GM12878 (cell line): ENCODE data around the gene ADARB1. TPM values are rescaled to one million over a fixed set of nuclear protein-coding genes. Genes with fewer than 3 reads are reported as not detected.

Source experiments
- ATAC-seq: fragments of 200-7000 bp; cut with Tn5 transposase; 3 replicates; pipeline ENCODE4 v1.9.1; 2020; ENCODE audit warnings: mild to moderate bottlenecking, moderate library complexity
- BruUV-seq: library from RNA; stranded (reverse); fragments of 400-500 nt; replicated peaks from 2 replicates; lab custom pipeline; 2021; lab: Mats Ljungman, UMichigan
- CTCF ChIA-PET: fragments of 300-600 bp; sonication (Branson Sonifier 250); formaldehyde crosslinking; extraction: SDS; loops from one replicate; lab custom pipeline; 2021; ENCODE audit warnings: inconsistent platforms; lab: Yijun Ruan, JAX
- POLR2A ChIA-PET: fragments of 350-600 bp; formaldehyde crosslinking; extraction: SDS; loops from one replicate; lab custom pipeline; 2021; ENCODE audit warnings: inconsistent platforms; lab: Charles Lee
- RAD21 ChIA-PET: fragments of 300-600 bp; sonication (Branson Sonifier 250); formaldehyde crosslinking; loops from one replicate; lab custom pipeline; 2023; ENCODE audit warnings: antibody characterized with exemption; ENCODE audit not compliant: unreplicated experiment; lab: Charles Lee
- SMC1A ChIA-PET: fragments of 300-600 bp; sonication (Branson Sonifier 250); formaldehyde crosslinking; loops from one replicate; lab custom pipeline; 2023; ENCODE audit not compliant: unreplicated experiment, uncharacterized antibody; lab: Charles Lee
- DNase-seq: peaks from one replicate; pipeline ENCODE4 v3.0.0-alpha.2; 2011; ENCODE audit warnings: low read depth, low spot score
- FAIRE-seq: peaks from 3 replicates; lab custom pipeline; 2011; peaks lifted over from hg19 to GRCh38; lab: Jason Lieb, UNC
- H2AFZ ChIP-seq: 2 replicates; pipeline ENCODE4 v1.6.0; 2011; ENCODE audit warnings: low read depth, low read length, control low read depth; ENCODE audit not compliant: control insufficient read depth
- H3K27ac ChIP-seq: 2 replicates; pipeline ENCODE4 v1.5.1; 2011; ENCODE audit warnings: control low read depth; ENCODE audit not compliant: control insufficient read depth, insufficient read depth
- H3K27me3 ChIP-seq, 2 experiments: replicated peaks in 1 of 2; 2 replicates each; pipeline versions ENCODE4 v1.6.0 to v1.6.1; 2011; ENCODE audit warnings: low read length in 1 of 2; ENCODE audit not compliant: control insufficient read depth in 2 of 2, insufficient read depth in 2 of 2
- H3K36me3 ChIP-seq, 2 experiments: 2 replicates each; pipeline ENCODE4 v1.5.1; 2011; ENCODE audit warnings: low read length in 1 of 2; ENCODE audit not compliant: control insufficient read depth in 2 of 2, insufficient read depth in 2 of 2
- H3K4me1 ChIP-seq: 2 replicates; pipeline ENCODE4 v1.6.1; 2011; ENCODE audit warnings: mild to moderate bottlenecking, low read length, moderate library complexity, mixed read lengths; ENCODE audit not compliant: control insufficient read depth, insufficient read depth
- H3K4me2 ChIP-seq: 2 replicates; pipeline ENCODE4 v1.6.0; 2011; ENCODE audit warnings: control low read depth; ENCODE audit not compliant: control insufficient read depth, insufficient read depth
- H3K4me3 ChIP-seq: fragments of 200-600 bp; sonication (generic); 2 replicates; pipeline ENCODE4 v1.5.1; 2016
- H3K79me2 ChIP-seq: 2 replicates; pipeline ENCODE4 v1.6.0; 2011; ENCODE audit warnings: low read length; ENCODE audit not compliant: control insufficient read depth, insufficient read depth
- H3K9ac ChIP-seq: 2 replicates; pipeline ENCODE4 v1.8.0; 2011; ENCODE audit warnings: low read length, control low read depth, mixed read lengths; ENCODE audit not compliant: control insufficient read depth, insufficient read depth
- H3K9me3 ChIP-seq: replicated peaks from 3 replicates; pipeline ENCODE4 v1.5.1; 2011; ENCODE audit warnings: mild to moderate bottlenecking, low read length; ENCODE audit not compliant: control insufficient read depth, insufficient read depth
- H4K20me1 ChIP-seq: 2 replicates; pipeline ENCODE4 v1.6.0; 2011; ENCODE audit not compliant: control insufficient read depth, insufficient read depth
- RUNX3 ChIP-seq: IDR thresholded peaks from 2 replicates; pipeline ENCODE4 v1.6.1; 2012; ENCODE audit warnings: low read length, inconsistent platforms
- WGBS: methylation state at CpG from one replicate; pipeline ENCODE4 v1.1.6; 2016; ENCODE audit warnings: low lambda C conversion rate; ENCODE audit not compliant: insufficient replicate concordance, insufficient coverage; ENCODE audit errors: missing lambda C conversion rate; 5-methylcytosine and 5-hydroxymethylcytosine counted together
- in situ Hi-C: fragments of 300-500 bp; cut with MboI; formaldehyde crosslinking; loops from 9 replicates; pipeline ENCODE4 v1.14.3; 2018; ENCODE audit warnings: mixed read lengths
- intact Hi-C: fragments of 100-400 bp; cut with micrococcal nuclease; formaldehyde crosslinking; loops from one replicate; pipeline ENCODE4 v1.14.2; 2022; ENCODE audit not compliant: unreplicated experiment
- polyA plus RNA-seq, 11 experiments: library from polyadenylated mRNA; depleted of rRNA in 4 of 11; unstranded in 6 of 11; stranded (reverse) in 5 of 11; fragments of >200 nt; fragmentation: Nextera tagmentation in 4 of 11; fragmentation: Illumina TruSeq in 1 of 11; extraction: Ambion mirVana in 4 of 11; extraction: Trizol in 1 of 11; gene quantifications; 1 replicate in 1 of 11; 2 replicates in 10 of 11; pipeline versions ENCODE4 v1.2.1 to v1.2.3, GENCODE V29; 2011 to 2016; ENCODE audit warnings: inconsistent platforms in 2 of 11, missing spikeins in 2 of 11, low read depth in 1 of 11
- total RNA-seq, 4 experiments: library from RNA; depleted of rRNA in 3 of 4; stranded (reverse); fragments of >200 nt in 3 of 4; fragmentation: Illumina TruSeq in 1 of 4; extraction: Trizol in 1 of 4; gene quantifications; 2 replicates each; pipeline versions ENCODE4 v1.2.1 to v1.2.3, GENCODE V29; 2013 to 2021
- TF ChIP-seq, protein P1 (sequence below): fragments of 450-650 bp; IDR thresholded peaks from 2 replicates; pipeline ENCODE4 v1.6.1; 2016; ENCODE audit warnings: mild to moderate bottlenecking

ADARB1 gene
- total and polyA plus RNA-seq, 10 of the 15 experiments (the other 5 are each of a cell fraction or from before 2014, with no cell fraction given): 5.7 to 61.7 (median 25.3) TPM

DNA sequence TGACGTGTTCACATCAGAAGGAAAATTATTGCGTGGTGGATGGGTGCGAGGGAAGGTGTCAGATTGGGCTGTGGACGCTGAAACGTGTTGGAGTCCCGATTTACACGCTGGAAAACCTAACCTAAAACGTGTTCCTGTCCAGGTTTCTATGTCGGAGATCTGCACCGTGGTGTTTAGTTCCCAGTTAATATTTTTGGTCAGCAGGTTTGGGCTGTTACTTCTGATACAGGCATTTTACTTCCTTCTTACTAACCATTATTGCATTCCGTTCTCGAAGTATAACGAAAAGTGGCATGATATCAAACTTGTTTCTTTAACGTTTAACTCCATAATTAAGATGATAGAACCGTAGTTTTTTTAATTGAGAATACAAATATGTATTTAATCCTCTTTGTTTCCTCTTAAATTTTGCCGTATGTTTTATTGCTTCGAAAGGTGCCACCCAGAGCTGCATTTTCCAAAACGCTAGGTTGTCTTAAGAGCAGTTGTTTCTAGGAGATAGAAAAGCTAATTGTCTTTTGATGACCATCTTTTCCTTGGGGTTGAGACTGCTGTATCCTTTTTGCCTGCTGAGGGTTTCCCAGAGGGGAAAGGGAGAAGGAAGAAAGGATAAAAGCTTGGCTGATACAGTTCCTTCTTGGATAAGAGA, 1.3 kb downstream of the ADARB1 start:
- Histone ChIP-seq H3K9me3 (no peaks in the 10 kb centered on the region; the same call in 2 of the 3 replicates), H4K20me1 (no peaks in the 10 kb centered on the region), H2AFZ (no peak overlapping the region), H3K4me2 (peak overlapping the region; percentile 81), H3K4me1 (0 out of 2 replicates have a peak, but pooled peaks cover 5% of the 10 kb centered on the region), H3K36me3 (no peaks in the 10 kb centered on the region)
- ChIA-PET SMC1A (interaction anchor here (2.1 to 6.4 kb wide), 7 partner anchors 11 to 62 kb away, joined by 9 to 77 read pairs (median 13); no protein-coding TSS in a partner anchor), POLR2A (interaction anchor here (1.0 to 1.7 kb wide), 5 partner anchors 10 to 148 kb away, joined by 3 to 9 read pairs (median 4); no protein-coding TSS in a partner anchor)
- intact Hi-C loops: no loop called here
- TF ChIP-seq RUNX3: no peak
- TF ChIP-seq, protein P1, sequence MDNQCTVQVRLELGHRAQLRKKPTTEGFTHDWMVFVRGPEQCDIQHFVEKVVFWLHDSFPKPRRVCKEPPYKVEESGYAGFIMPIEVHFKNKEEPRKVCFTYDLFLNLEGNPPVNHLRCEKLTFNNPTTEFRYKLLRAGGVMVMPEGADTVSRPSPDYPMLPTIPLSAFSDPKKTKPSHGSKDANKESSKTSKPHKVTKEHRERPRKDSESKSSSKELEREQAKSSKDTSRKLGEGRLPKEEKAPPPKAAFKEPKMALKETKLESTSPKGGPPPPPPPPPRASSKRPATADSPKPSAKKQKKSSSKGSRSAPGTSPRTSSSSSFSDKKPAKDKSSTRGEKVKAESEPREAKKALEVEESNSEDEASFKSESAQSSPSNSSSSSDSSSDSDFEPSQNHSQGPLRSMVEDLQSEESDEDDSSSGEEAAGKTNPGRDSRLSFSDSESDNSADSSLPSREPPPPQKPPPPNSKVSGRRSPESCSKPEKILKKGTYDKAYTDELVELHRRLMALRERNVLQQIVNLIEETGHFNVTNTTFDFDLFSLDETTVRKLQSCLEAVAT: peak; percentile 89
- TF ChIP-seq, all 136 proteins: peak for 1
- ATAC-seq (no peak), DNase-seq (no peak), FAIRE-seq (no peak)
- H3K9ac ChIP-seq: no peak overlapping the region
- ChIA-PET CTCF (interaction anchor here (0.7 to 6.2 kb wide), 10 partner anchors 19 to 144 kb away, joined by 3 to 65 read pairs (median 9); no protein-coding TSS in a partner anchor), RAD21 (interaction anchor here (0.7 to 5.3 kb wide), 10 partner anchors 10 to 63 kb away, joined by 3 to 62 read pairs (median 4); no protein-coding TSS in a partner anchor)
- no peaks in the 10 kb centered on the region for H3K79me2 ChIP-seq
- H3K27me3 ChIP-seq: peaks cover 0 to 9% of the 10 kb centered on the region in 2 experiments; a peak in 2 of 4 replicates
- in situ Hi-C loops: no loop called here
- no peak overlapping the region for H3K27ac ChIP-seq
- peak overlapping the region; percentile 61; the same call in 1 of the 2 replicates for H3K4me3 ChIP-seq
- WGBS: 39% methylated on average over 18 of the region's 18 CpGs
- no TSS peak for BruUV-seq
